ENCODE data around the gene GJB6.
A peak's percentile ranks its signal among the peaks of the same experiment; 100 is the strongest.
"Not testable (repeated sequence)": the region's sequence is repeated elsewhere in the genome, so short reads cannot be mapped to it uniquely, and the experiment has no call there.

Gene GJB6

GRCh38 chr13:20231839-20232555 is at the start of gene GJB6:
Gene GJB6 (minus strand): TSS chr13:20232319. CDS start chr13:20223480, 8,839 bp downstream.
- peak in 1 of 3 donors; percentile 14 for DNase-seq (ENCODE audit: low read depth in 3 of 3)

DNA sequence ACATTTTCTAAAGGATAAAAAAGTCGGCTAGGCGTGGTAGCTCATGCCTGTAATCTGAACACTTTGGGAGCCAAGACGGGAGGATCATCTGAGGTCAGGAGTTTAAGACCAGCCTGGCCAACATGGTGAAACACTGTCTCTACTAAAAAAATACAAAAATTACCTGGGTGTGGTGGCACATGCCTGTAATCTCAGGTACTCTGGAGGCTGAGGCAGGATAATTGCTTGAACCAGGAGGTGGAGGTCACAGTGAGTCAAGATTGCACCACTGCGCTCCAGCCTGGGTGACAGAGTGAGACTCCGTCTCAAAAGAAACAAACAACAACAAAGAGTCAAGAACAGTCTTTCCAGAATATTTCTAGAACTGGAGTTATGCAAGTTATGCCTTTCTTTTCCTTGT is 44.8 kb upstream of the GJB6 start:
- not testable (repeated sequence) for DNase-seq (ENCODE audit: low read depth in 3 of 3)

- DNase-seq (ENCODE audit: low read depth in 3 of 3): no peak
Observed at GRCh38 chr13:20274466-20274865, 42.3 kb upstream of the GJB6 start.

- no peak for DNase-seq (ENCODE audit: low read depth in 3 of 3)
Observed at GRCh38 chr13:20272588-20273171, 40.6 kb upstream of the GJB6 start.

DNA sequence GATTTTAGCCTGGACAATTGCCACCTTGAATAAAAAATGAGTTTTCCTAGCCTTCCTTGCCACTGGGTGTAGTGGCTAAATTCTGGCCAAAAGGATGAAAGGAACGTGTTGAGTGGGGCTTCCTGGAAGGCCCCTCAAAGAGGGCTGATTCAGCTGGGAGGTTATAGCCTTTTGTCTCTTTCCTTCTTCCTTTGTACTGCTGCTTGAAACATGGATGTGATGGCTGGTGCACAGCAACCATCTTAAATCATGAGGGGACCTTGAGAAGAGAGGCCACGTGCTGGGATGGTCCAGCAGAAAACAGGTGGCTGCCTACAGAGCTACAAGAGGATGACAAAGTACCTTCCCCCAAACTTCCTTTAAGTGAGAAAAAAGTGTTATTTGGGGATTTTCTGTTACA is 40.0 kb upstream of the GJB6 start:
- DNase-seq (ENCODE audit: low read depth in 3 of 3): no peak

DNA sequence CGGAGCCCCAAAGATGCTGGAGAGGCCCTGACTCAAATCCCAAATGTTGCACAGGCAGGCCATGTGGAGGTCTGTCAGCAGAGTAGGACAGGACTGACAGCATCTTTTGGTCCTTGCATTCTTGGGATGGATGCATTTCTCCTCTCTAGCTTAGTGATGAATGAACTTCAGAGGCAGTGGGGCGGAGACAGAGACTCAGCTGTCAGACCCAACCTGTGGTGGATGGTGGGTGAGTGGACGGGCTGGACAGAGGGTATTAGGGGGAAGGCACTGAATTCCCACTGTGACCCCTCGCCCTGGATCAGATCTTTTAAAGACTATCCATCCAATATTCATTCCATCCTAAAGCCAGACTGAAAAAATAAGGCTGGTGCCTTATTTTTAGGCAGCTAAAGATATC is 39.3 kb upstream of the GJB6 start:
- DNase-seq (ENCODE audit: low read depth in 3 of 3): no peak

- DNase-seq (ENCODE audit: low read depth in 3 of 3): no peak
Observed at GRCh38 chr13:20270163-20270865, 38.2 kb upstream of the GJB6 start.

DNA sequence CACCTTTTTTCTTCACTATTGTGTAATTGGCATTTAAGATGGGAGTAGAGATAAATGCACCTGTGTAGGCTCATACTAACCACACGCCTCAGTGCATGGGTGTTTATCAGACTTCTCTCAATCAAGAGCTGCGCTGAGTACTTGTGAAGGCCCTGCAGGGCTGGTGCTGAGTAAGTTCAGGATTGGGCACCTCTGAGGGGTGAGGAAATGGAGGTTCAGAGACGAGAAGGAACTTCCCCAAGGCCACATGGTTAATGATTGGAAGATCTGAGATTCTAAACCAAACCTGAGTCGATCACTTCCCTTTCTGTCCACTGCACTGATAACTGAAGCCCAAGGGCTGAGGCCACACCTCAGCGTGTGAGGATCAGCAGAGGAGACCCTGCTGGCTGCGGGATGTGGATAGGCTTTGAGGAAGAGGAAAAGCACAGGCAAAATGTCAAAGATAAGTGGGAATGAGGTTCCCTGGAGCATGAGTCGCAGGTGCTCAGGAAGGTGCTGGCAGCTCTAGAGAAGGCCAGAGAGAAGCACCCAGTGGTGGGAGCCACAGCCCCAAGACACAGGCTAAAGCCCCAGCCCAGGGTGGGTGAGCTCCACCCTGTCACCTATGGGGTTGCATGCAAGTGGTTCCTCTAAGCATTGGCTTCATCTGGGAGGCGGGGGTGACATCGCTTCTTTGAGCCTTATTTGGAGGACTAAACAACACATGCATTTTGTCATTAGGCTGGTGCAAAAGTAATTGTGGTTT is 32.3 kb upstream of the GJB6 start:
- DNase-seq (ENCODE audit: low read depth in 3 of 3): no peak

DNA sequence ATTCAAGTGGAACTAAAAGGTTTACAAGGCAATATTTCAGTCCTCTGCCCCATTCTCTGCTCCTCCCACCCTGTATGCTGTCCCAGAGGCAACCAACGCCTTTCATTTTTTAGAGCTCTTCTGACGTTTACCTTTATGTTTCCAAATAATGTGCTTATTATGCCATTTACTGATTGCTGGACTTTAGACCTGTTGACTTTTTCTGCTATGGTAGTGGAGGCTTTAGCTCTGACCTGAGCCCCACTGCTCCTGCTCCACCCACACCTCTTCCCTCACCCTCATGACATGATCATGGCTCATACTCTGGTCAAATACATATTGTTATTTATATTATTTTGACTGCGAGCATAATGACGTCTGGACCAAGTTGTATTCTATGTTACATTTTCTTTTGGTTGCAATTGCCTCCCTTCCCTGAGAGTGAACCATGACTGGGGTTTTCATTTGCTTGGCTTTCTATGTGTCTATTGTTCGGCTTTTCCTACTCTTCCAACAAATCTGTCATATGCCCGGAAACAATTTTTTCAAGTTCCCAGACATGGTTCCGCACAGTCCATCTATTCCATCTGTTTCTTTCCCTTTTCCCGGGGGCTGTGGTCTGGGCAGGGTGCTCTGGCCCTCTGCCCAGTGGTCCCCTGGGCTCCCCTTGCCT is 31.4 kb upstream of the GJB6 start:
- DNase-seq (ENCODE audit: low read depth in 3 of 3): no peak

- no peak for DNase-seq (ENCODE audit: low read depth in 3 of 3)
Observed at GRCh38 chr13:20258963-20259288, 26.8 kb upstream of the GJB6 start.

GRCh38 chr13:20258208-20258962 is 26.3 kb upstream of the GJB6 start:
- DNase-seq (ENCODE audit: low read depth in 3 of 3): no peak

GRCh38 chr13:20254076-20254475 is 22.0 kb upstream of the GJB6 start:
- no peak for DNase-seq (ENCODE audit: low read depth in 3 of 3)

DNA sequence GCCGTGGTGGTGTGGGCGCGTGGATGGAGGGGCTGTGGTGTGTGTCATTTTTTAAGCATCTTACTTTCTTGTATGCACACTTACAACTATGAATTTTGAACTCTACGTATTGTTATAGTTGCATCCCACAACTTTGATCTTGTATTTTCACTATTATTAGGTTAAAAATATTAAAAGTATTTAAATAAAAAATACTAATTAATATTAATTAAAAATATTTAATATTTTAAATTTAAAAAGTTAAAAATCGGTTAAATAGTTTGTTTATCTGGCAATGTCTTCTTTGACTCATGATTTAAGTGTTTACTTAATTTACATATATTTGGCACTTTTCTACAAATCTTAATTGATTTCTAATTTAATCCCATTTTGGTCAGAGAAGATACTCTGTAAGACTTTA is 17.8 kb upstream of the GJB6 start:
- no peak for DNase-seq (ENCODE audit: low read depth in 3 of 3)

GRCh38 chr13:20247963-20248362 is 15.8 kb upstream of the GJB6 start:
- DNase-seq (ENCODE audit: low read depth in 3 of 3): no peak

- no peak for DNase-seq (ENCODE audit: low read depth in 3 of 3)
Observed at GRCh38 chr13:20247403-20247802, 15.3 kb upstream of the GJB6 start.

DNA sequence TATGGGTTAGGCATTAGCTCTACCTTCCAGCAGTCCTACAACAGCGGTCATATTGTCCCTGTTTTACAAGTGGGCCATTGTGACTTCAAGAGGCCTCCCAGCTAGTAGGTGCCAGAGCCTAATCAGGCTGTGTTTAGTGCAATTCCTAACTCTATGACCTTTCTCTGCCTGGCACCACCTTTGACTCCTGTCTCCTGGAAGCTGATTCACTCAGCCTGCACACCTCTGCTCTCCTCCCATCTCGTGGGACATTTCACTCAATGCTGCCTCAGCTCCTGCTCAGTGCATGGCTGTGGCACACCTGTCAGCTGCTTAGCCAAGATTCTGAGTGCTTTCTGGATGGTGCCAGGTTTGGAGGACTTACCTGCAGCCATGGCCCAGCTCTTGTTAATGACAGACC is 9.5 kb upstream of the GJB6 start:
- no peak for DNase-seq (ENCODE audit: low read depth in 3 of 3)

DNA sequence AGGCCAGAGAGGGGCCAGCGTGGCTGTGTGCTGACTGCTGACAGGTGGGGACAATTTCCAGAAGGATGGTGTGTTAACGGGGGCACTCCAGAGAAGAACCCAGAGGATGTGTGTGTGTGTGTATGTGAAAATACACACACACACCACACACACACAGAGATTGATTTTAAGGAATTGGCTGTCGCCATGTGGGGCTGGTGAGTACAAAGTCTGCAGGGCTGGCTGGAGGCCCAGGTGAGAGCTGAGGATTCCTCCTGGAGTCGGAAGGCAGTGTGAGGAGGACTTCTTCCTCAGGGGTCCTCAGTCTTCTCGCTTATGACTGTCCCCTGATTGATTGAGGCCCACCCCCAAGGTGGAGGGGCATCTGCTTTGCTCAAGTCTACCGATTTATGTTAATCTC is 7.6 kb upstream of the GJB6 start:
- no peak for DNase-seq (ENCODE audit: low read depth in 3 of 3)

DNA sequence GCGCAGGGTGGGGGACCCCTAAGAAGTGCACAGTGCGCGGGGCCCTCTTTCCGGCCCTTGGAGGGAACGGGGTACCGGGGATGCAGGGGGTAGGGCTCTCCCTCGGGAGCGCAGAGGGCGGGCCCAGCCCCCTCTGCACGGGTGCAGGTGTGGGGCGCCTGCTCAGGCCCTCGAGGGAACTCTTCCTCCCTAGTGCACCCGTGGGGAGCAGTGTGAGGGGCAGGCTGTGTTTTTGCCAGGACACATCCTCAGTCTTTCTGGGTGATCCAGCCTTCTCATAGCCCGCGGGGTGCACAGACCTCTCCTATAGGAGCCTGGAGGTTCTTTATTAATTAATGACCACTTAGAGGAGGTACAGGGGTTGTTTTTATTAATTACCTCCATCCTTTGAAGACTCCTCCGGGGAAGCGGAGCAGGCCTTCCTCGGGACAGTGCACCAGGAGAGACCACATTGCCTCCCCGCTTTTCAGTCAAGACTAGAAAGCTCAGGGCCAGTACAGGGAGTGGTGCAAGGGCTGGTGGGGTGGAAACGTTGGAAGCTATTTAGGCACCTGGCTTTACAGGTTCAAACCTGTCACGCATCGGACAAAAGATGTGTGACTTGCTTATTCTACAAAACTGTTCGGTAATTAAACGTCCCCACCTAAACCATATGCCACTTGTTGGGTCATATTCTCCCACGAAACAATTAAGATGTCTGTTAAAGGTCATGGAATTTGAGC is 598 bp upstream of the GJB6 start:
- no peak for DNase-seq (ENCODE audit: low read depth in 3 of 3)

DNA sequence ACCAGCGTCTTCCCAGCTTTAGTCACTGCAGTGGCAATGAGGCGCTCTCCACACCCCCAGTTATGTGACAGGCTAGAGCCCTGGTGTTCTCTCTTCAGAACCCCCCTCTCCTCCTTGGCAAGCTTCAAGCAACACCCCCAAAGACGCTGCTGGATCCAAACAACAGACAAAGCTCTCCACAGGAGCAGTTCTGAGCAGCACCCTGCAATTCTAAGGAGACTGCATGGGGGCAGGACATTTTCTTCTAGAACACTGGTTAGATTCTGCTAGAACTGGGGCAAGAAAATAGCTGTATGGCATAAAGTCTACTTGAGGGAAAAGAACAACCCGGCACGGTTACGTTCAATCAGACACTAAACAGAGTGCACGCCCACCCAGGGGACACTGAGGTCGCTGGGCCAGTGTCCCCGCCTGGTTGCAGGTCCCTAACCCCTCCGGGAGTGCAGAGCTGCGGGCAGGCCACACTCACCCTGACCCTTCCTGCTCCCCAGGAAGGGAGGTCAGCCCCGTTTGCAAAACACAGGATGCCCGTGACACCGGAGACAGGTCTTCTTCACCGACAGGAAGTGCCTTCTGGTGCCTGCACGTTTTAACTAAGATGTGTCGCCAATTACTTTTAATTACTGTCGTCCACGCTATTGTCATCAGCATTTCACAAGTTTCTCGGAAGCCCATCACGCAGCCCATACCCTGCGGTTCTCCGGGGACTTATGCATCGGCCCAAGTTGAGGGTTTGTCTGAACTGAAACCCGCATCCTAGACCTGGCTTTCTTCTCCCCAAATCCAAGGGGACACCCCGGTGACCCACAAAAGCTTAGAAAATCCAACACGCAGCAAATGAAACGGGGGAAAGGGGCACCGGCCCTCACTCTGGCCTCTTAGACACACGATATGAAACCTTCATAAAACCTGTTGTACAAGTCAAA is 943 bp downstream of the GJB6 start:
- no peak for DNase-seq (ENCODE audit: low read depth in 3 of 3)

DNA sequence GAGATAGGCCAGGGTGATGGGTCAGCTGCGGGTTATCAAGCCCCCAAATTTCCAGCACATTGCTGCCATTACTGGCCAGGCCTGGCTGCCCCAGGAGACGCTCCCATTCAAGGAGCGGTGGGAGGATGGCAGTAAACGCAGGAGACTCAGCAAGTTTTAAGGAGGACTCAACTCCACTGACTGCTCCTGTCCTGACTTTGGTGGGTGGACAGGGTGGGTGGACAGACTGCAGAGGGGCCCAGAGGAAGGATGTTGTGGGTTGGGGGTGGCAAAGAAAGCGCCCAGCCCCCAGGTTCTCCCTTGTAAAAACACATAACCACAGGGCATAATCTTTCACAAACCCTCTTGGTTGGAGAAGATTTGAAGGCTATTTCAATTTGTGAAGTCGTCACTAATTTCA is 4.4 kb downstream of the GJB6 start:
- DNase-seq (ENCODE audit: low read depth in 3 of 3): no peak

All from stimulated activated CD4-positive, alpha-beta T cell treated with anti-CD3 and anti-CD28 coated beads, TNF-alpha, amount 100 ng/mL, for 48 hours (primary cell).